ENCODE measurements around the gene CPNE2.

DNA sequence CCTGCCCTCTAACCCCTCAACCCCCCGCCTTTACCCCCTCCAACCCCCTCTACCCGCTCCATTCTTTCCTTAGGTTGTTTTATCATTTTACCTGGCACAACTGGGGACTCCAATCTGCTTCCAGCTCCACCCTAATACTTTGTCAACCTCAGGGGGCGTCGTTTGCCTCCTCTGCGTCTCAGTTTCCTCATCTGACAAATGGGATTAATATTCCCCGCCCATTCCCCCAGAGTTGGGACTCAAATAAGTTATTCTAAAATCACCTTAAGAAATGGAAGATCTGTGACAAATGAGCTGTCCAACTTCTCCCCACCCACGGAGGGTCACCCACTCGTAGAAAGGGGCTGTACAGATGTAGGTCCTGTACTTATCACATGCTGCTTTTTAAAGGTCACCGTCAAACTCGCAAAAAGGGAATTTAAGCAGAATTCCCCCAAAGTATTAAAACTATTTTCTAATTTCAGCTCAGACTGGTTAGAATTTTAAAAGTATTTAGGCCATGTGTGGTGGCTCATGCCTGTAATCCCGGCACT, 40.6 kb upstream of the CPNE2 start:
- TF ChIP-seq POLR2A (IDR thresholded peaks at IDR 0.05; ENCODE audit: control extremely low read depth in 1 of 2, low read depth in 2 of 2, low read length in 2 of 2) (no peak), SIN3A (conservative IDR thresholded peaks at IDR 0.05 in 1 of 2, IDR thresholded peaks at IDR 0.05 in 1 of 2; ENCODE audit: low read depth in 1 of 2, low read length in 2 of 2) (no peak), CHD2 (IDR thresholded peaks at IDR 0.05; ENCODE audit: low read length) (no peak), EZH2 (IDR thresholded peaks at IDR 0.05; ENCODE audit: low read depth, low read length, severe bottlenecking) (no peak), TCF12 (IDR thresholded peaks at IDR 0.05; ENCODE audit: low read depth, low read length) (no peak), FOSL1 (IDR thresholded peaks at IDR 0.05; ENCODE audit: insufficient read depth, low read depth, low read length) (no peak), KDM5A (IDR thresholded peaks at IDR 0.05; ENCODE audit: low read length) (no peak), CREB1 (IDR thresholded peaks at IDR 0.05) (no peak), SIRT6 (IDR thresholded peaks at IDR 0.05; ENCODE audit: low read length) (no peak)
- TF ChIP-seq, protein P1, sequence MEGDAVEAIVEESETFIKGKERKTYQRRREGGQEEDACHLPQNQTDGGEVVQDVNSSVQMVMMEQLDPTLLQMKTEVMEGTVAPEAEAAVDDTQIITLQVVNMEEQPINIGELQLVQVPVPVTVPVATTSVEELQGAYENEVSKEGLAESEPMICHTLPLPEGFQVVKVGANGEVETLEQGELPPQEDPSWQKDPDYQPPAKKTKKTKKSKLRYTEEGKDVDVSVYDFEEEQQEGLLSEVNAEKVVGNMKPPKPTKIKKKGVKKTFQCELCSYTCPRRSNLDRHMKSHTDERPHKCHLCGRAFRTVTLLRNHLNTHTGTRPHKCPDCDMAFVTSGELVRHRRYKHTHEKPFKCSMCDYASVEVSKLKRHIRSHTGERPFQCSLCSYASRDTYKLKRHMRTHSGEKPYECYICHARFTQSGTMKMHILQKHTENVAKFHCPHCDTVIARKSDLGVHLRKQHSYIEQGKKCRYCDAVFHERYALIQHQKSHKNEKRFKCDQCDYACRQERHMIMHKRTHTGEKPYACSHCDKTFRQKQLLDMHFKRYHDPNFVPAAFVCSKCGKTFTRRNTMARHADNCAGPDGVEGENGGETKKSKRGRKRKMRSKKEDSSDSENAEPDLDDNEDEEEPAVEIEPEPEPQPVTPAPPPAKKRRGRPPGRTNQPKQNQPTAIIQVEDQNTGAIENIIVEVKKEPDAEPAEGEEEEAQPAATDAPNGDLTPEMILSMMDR (IDR thresholded peaks at IDR 0.05; ENCODE audit: control extremely low read depth in 1 of 3, insufficient read depth in 1 of 3, low read depth in 1 of 3, low read length in 3 of 3): no peak
- TF ChIP-seq, protein P2, sequence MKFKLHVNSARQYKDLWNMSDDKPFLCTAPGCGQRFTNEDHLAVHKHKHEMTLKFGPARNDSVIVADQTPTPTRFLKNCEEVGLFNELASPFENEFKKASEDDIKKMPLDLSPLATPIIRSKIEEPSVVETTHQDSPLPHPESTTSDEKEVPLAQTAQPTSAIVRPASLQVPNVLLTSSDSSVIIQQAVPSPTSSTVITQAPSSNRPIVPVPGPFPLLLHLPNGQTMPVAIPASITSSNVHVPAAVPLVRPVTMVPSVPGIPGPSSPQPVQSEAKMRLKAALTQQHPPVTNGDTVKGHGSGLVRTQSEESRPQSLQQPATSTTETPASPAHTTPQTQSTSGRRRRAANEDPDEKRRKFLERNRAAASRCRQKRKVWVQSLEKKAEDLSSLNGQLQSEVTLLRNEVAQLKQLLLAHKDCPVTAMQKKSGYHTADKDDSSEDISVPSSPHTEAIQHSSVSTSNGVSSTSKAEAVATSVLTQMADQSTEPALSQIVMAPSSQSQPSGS (IDR thresholded peaks at IDR 0.05; ENCODE audit: low read length): no peak
